Stimulated activated CD4-positive, alpha-beta T cell treated with anti-CD3 and anti-CD28 coated beads, TNF-alpha, amount 100 ng/mL, for 1 hour (primary cell): Measurements from ENCODE around the gene DDX39A.
"Not testable (repeated sequence)": the region's sequence is repeated elsewhere in the genome, so short reads cannot be mapped to it uniquely, and the experiment has no call there.

Source experiments
- DNase-seq, 3 donors: peaks; one replicate each; pipeline ENCODE4 v3.0.0-alpha.2; 2020; ENCODE audit warnings: low read depth in 3 of 3, low spot score in 1 of 3

Gene DDX39A

DNA sequence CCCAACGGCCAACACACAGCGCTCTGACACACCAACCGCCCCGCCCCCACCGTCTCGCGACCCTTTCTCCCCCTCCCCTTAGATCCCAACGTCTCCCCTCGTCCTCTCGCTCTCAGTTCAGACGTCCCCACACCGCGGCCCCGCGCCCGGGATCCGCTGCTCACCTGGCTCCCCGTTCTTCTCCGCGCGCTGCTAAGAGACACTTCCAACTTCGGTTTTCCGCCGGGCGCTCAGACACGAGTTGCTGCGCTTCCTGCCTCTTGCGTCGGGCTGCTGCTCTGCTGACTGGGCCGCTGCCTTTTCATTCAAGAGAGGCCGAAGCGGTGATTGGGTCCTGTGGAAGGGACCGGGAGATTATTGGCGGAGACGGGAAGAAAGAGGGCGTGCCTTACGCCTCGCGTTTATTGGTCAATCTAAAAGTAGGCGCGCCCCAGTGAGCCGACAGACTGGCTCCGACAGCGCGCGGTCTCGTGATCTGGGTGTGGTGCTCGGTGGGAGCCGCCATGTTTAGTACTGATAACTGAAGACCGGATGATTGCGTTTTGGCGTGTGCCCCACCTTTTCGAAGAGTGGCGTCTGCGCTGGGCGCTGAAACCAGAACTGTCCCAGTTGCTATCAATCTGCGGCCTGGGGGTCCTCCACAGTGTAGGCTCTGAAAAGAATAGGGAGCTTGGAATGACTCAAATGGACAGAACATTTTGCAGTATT, at the start of gene DDX39A:
TSS of gene DDX39A (minus strand) at position 236 of the 708 bp plus-strand sequence. CDS start 6,121 bp downstream, outside the sequence.
- DNase-seq, result peak; percentile 80 to 96 (median 91)

DNA sequence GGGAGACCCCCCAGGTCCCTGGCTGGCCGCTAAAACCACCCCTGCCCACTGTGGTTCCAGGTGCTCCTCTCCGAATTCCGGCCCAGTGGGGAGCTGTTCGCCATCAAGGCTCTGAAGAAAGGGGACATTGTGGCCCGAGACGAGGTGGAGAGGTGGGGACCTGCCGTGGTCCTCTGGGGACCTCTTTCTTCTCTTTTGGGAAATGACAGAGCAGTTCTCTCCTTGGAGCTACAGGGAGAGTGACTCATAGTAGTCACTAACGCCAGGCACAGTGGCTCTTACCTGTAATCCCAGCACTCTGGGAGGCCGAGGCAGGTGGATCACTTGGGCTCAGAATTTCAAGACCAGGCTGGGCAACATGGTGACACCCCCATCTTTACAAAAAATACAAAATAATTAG, 48.7 kb upstream of the DDX39A start:
- no peak for DNase-seq

DNA sequence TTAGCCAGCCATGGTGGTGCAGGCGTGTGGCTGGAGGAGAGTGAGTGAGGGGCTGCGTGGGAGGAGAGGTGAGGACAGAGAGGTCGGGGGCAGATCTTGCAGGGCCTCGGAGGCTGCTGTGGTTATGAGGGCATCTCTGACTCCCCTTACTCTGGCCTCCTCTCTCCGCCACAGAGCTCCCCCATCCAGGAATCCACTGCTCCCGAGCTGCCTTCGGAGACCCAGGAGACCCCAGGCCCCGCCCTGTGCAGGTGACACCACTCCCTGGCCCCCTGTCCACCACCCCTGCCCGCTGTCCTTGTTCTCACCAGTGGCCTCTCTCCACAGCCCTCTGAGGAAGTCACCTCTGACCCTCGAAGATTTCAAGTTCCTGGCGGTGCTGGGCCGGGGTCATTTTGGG, 48.2 kb upstream of the DDX39A start:
- DNase-seq, result no peak

DNA sequence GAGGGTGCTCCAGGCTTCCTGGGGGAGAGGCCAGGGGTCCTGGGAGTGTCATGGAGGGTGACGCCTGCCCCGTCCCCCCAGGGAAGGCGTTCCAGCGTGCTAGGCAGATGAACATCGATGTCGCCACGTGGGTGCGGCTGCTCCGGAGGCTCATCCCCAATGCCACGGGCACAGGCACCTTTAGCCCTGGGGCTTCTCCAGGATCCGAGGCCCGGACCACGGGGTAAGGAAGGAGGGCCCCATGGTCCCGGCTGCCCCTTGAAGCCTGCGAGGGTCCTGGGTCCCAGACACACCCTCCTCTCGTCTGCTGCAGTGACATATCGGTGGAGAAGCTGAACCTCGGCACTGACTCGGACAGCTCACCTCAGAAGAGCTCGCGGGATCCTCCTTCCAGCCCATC, 44.6 kb upstream of the DDX39A start:
- no peak for DNase-seq

DNA sequence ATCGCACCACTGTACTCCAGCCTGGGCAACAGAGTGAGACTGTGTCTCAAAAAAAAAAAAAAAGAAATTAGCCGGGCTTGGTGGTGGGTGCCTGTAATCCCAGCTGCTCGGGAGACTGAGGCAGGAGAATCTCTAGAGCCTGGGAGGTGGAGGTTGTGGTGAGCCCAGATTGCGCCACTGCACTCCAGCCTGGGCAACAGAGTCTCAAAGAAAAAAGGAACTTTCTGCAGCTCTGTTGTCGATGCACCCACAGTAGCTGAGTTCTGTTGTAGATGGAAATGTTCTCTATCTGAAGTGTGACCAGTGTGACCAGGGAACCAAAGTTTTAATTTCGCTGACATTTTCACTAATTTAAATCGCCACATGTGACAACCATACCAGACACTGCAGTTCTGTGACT, 43.3 kb upstream of the DDX39A start:
- not testable (repeated sequence) for DNase-seq

DNA sequence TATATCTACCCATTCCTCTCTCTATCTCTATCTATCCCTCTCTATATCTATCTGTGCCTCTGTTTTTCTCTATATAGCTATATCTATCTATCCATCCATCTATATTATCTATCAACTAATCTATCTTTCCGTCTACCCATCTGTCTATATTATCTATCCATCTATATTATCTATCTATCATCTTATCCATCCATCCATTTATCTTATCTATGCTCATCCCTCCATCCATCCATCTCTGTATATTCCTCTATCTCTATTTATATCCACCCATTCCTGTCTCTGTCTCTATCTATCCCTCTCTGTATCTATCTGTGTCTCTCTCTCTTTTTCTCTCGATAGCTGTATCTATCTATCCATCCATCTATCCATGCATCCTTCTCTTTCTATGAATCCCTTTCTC, 41.8 kb upstream of the DDX39A start:
- no peak for DNase-seq

DNA sequence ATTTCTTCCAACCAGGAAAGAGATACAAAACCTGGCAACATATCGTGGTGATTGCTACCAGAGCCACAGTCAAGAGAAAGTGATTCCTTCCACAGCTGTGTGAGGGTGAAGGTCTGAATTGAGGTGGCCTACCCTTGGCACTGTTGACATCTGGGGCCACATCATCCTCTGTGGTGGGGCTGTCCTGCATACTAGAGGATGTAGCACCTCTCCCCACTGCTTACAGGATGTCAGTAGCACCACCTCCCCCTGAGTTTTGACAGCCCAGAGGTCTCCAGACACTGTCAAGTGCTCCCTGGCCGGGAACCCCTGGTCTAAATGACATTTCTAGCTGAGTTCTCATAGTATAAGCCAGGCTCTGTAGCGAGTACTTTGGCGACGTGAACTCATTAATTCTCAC, 40.6 kb upstream of the DDX39A start:
- DNase-seq, result no peak

DNA sequence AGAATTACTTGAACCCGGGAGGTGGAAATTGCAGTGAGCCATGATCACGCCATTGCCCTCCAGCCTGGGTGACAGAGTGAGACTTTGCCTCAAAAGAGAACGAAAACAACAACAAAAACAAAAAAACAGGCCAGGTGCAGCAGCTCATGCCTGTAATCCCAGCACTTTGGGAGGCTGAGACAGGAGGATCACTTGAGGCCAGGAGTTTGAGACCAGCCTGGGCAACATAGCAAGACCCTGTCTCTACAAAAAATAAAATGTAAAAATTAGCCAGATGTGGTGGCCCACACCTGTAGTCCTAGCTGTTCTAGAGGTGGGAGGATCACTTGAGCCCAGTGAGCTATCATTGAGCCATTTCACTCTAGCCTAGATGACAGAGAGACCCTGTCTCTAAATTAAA, 33.2 kb upstream of the DDX39A start:
- DNase-seq, result not testable (repeated sequence)

DNA sequence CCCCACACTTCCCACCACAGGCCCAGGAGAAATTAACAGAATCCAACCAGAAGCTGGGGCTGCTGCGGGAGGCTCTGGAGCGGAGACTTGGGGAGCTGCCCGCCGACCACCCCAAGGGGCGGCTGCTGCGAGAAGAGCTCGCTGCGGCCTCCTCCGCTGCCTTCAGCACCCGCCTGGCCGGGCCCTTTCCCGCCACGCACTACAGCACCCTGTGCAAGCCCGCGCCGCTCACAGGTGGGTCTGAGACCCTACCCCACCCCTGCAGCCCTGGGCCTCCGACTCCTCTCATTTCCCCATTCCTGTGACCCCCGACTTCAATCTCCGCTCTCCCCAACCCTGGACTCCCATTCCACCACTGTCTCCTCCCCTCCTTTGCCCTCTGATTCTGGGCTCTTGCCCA, 31.7 kb upstream of the DDX39A start:
- no peak for DNase-seq

DNA sequence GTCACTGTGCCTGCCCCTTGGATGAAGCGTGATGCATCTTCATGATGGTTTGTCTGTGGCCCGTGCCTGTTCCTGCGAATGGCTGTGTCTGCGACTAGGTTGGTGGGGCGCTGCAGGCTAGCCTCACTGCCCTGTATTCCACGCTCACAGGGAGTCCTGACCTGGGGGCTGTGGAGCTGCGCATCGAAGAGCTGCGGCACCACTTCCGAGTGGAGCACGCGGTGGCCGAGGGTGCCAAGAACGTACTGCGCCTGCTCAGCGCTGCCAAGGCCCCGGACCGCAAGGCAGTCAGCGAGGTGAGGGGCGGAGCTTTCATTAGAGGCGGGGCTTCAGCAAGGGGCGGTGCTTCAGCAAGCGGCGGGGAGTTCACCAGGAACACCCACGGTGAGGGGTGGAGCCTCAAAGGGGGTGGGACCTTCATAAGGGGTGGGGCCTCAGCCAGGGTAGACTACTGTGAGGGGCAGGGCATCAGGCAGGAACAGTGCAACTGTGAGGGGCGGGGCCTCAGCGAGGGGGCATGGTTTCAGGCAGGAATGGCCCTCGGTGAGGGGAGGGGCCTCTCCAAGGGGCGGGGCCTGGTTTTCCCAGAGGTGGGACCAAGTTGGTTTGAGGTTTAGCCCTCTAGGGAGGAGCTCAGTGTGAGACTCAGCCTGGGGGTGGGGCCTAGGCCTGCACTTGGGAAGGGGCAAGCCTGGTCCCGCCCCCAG, 31.2 kb upstream of the DDX39A start:
- DNase-seq, result peak in 1 of 3 donors; percentile 50

DNA sequence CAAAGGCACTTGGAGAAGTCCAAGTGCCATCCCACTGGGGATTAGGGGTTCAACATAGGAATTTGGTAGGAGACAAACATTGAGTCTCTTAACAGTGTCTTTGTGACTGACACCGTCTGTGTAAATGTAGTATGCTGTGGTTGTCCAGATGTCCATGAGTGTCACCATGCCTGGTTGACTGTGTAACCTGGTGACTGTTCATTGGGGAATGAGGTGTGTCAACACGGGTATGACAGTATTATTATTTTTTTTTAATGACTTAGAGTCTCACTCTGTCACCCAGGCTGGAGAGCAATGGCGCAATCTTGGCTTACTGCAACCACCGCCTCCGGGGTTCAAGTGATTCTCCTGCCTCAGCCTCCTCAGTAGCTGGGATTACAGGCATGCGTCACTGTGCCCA, 30.2 kb upstream of the DDX39A start:
- DNase-seq, result no peak

DNA sequence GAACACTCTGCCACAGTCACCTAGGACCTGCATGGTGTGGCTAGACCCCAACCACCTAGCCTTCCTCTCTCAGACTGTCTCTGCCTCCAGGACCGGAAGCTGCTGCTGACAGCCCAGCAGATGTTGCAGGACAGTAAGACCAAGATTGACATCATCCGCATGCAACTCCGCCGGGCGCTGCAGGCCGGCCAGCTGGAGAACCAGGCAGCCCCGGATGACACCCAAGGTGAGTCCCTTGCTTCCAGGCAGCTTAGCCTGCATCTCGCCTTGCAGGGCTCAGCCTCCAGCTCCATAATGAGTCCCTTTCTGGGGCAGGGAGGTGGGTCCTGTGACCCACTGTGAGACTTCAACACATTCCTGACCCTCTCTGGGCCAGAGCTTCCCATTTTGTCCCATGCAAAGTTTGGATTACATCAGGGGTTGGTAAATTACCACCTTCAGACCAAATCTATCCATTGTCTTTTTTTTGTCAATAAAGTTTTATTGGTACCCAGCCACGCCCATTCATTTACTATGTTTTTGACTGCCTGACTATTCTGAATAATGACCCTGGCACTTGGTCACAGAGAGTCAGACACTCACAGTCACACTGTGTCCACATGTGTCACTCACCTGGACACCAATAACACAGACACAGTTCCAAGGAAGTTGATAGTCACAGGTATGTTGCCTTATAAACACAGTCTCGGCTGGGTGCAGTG, 27.3 kb upstream of the DDX39A start:
- DNase-seq, result no peak

DNA sequence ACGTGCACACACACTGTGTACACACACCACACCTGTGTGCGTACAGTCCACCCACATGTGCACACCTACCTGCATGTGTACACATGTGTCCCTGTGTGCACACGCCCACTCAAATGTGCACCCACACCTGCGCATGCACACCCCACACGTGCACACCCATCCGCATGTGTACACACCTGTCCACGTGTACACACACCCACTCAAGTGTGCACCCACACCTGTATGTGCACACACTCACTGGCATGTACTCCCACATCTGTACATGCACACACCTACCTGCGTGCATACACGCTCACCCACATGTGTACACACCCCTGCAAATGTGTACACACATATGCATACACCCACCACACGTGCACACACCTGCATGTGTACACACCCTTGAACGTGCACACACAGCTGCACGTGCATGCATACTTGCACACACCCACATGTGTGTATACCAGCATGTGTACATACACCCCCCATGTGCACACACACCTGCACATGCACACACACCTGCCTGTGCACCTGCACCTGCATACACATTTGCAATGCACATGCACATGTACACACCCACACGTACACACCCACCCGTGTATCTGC, 24.6 kb upstream of the DDX39A start:
- no peak for DNase-seq

DNA sequence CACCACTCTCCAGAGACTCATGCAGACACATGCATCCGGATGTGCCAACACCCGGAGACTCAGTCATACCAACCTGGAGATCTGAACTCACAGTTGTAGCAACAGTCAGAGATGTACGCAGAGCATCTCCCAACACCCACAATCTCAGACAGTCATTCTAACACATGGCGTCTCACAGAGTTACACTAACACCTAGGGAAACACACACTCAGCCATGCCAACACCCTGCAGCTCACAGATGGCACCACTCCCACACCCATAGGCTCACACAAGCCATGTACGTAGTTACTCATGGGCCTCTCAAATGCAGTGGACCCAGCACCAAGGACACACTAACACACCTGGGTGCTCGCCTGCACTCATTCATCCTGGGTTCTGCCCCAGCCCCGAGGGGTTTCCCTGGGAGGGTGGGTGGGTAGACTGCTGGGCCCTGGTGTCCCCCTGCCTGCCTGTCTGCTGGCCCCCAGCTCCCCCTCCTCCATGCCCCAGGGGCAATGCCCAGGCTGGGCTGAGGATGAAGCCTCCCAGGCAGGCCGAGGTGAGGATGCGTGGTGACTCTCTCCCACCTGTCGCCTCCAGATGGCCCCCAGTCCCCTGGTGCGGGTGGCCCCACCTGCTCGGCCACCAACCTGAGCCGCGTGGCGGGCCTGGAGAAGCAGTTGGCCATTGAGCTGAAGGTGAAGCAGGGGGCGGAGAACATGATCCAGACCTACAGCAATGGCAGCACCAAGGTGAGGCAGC, 23.9 kb upstream of the DDX39A start:
- no peak for DNase-seq

DNA sequence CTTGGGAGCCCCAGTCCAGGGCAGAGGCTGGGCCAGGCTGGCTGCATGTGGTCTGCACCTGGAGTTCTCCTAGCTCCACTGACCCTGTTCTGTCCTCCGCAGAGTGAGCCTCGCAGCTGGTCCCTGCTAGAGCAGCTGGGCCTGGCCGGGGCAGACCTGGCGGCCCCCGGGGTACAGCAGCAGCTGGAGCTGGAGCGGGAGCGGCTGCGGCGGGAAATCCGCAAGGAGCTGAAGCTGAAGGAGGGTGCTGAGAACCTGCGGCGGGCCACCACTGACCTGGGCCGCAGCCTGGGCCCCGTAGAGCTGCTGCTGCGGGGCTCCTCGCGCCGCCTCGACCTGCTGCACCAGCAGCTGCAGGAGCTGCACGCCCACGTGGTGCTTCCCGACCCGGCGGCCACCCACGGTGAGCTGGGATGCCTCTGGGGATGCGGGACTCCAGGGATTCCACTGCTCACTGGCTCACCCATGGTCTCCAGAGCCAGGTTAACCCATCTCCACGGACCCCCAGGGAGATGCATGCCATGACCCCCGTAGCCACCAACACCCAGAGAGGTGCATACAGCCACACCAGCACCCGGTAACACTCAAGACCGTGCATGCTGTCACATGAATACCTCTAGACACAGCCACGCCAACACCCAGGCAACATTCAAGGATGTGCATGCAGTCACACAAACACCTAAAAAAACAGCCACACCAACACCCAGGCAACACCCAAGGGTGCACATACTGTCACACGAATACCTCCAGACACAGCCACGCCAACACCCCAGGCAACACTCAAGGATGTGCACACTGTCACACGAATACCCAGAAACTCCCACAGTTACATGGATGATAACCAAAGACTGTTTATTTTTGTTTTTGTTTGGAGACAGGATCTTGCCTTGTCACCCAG, 22.1 kb upstream of the DDX39A start:
- no peak for DNase-seq

DNA sequence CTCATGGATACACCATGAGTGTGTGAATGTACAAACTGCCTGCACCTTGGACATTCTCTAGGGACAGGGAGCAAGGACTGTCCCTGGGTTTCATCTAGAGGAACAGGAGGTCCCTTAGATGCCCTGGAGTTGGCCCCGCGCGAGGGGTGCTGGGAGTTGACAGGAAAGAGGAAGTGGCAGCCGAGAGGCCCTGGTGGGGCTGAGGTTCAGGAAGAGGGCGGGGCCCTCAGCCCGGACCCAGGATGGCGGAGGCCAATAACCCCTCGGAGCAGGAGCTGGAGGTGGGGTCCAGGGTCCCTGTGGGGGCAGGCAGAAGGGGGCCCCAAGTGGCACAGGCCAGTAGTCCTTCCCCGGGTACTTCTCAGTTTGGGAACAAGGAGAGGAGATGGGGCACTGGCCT, 20.9 kb upstream of the DDX39A start:
- peak in 2 of 3 donors; percentile 53 to 59 for DNase-seq

DNA sequence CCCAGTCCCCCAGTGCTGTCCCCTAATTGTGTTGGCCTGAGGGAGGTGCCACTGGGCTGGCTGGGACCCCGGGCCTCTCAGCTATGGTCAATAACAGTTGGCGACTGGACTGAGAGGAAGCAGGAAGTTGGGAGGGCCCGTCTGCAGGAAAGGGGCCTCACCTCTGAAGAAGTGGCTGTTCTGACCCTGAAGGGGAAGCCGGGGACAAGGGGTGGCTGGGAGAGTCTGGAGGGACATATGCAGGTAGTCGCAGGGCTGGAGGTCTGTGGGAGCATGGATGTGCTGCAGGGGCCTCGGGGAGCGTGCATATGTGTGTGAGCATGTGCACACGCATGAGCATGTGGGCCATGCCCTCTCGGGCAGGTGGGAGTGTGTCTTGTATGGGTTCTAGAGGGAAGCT, 19.9 kb upstream of the DDX39A start:
- DNase-seq, result no peak

DNA sequence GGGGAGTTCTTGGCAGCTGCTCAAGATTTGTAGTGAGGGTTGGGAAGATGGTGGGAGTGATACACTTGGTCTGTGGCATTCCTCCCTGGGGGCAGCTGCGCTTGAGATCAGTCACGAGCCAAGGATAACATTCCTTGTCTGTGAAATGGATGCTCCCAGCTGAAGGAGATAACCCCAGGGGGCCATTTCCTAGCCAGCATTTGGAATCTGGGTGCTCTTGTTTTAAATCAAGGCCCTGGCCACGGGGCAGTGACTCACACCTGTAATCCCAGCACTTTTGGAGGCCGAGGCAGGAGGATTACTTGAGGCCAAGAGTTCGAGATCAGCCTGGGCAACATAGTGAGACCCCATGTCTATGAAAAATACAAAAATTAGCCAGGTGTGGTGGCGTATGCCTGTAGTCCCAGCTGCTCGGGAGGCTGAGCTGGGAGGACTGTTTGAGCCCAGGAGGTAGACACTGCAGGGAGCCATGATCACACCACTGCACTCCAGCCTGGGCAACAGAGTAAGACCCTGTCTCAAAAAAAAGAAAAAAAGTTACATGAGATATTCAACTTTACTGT, 18.5 kb upstream of the DDX39A start:
- DNase-seq, result no peak

DNA sequence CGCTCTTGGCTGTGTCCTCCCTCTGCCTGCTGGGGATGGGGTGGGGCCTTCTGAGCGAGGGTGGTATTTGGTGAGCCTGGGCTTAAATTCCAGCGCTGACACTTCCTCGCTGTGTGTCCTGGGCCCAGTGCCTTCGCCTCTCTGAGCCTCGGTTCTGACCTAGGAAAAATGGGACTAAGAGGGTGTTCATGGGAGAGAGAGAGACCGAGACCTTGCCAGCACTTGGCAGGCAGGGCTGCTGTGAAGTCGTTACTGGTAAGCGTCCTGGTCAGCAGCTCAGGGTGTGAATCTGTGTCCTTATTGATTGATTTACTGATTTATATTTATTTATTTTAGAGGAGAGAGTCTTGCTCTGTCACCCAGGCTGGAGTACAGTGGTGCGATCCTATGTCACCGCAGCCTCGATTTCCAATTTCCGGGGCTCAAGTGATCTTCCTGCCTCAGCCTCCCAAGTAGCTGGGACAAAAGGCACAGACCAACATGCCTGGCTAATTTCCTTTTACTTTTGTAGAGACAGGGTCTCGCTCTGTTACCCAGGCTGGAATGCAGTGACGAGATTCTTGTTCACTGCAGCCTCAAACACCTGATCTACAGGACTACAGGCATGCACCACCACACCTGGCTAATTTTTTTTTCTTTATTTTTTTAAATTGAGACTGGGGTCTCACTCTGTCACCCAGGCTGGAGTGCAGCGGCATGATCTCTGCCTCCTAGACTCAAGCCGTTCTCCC, 16.3 kb upstream of the DDX39A start:
- no peak for DNase-seq
